Spleen (tissue), 11 donors: Measurements from ENCODE around the gene TLR8. TPM values are rescaled to one million over a fixed set of nuclear protein-coding genes. Genes with fewer than 3 reads are reported as not detected.
"Not testable (repeated sequence)": the region's sequence is repeated elsewhere in the genome, so short reads cannot be mapped to it uniquely, and the experiment has no call there.

Experiments used
- DNase-seq: peaks from one replicate; pipeline ENCODE4 v3.0.0-alpha.2; 2020
- H3K27ac ChIP-seq, 8 donors: fragments of 200-600 bp; sonication (generic) in 7 of 8; 1 replicate in 4 of 8; 2 replicates in 4 of 8; pipeline versions ENCODE4 v1.5.0 to v1.8.0; 2016 to 2021; ENCODE audit warnings: inconsistent platforms in 4 of 8, mild to moderate bottlenecking in 4 of 8, moderate library complexity in 1 of 8
- H3K27me3 ChIP-seq, 7 donors: fragments of 200-600 bp; sonication (generic) in 6 of 7; replicated peaks in 1 of 7; 1 replicate in 4 of 7; 2 replicates in 3 of 7; pipeline versions ENCODE4 v1.5.0 to v1.8.0; 2016 to 2021; ENCODE audit warnings: inconsistent platforms in 3 of 7, mild to moderate bottlenecking in 1 of 7
- H3K36me3 ChIP-seq, 6 donors: fragments of 200-600 bp; sonication (generic) in 5 of 6; 1 replicate in 4 of 6; 2 replicates in 2 of 6; pipeline versions ENCODE4 v1.5.0 to v1.8.0; 2016 to 2021; ENCODE audit warnings: inconsistent platforms in 2 of 6
- H3K4me1 ChIP-seq, 6 donors: fragments of 200-600 bp; sonication (generic) in 5 of 6; 1 replicate in 3 of 6; 2 replicates in 3 of 6; pipeline versions ENCODE4 v1.5.0 to v1.8.0; 2016 to 2021; ENCODE audit warnings: inconsistent platforms in 3 of 6
- H3K4me3 ChIP-seq, 8 donors: fragments of 200-600 bp; sonication (generic) in 7 of 8; 1 replicate in 4 of 8; 2 replicates in 4 of 8; pipeline versions ENCODE4 v1.5.0 to v1.8.0; 2016 to 2021; ENCODE audit warnings: inconsistent platforms in 4 of 8, mild to moderate bottlenecking in 4 of 8, moderate library complexity in 2 of 8
- H3K9me3 ChIP-seq, 8 donors: fragments of 200-600 bp; sonication (generic) in 7 of 8; 1 replicate in 4 of 8; 2 replicates in 4 of 8; pipeline versions ENCODE4 v1.5.0 to v1.8.0; 2016 to 2021; ENCODE audit warnings: inconsistent platforms in 4 of 8
- POLR2A ChIP-seq, 3 donors: fragments of 450-650 bp; IDR thresholded peaks; one replicate each; pipeline ENCODE4 v1.5.1; 2017; ENCODE audit warnings: antibody characterized with exemption in 3 of 3, mild to moderate bottlenecking in 1 of 3
- POLR2AphosphoS5 ChIP-seq, 3 donors: sonication (generic); formaldehyde crosslinking; IDR thresholded peaks; one replicate each; pipeline ENCODE4 v1.5.1; 2017; ENCODE audit warnings: antibody characterized with exemption in 3 of 3
- WGBS, 5 donors: extraction: QIAGEN DNeasy Blood & Tissue Kit in 3 of 5; methylation state at CpG; one replicate each; pipeline versions ENCODE4 v1.1.5 to v1.1.7; 2013 to 2018; 5-methylcytosine and 5-hydroxymethylcytosine counted together
- intact Hi-C: fragments of 100-400 bp; cut with DNase I; formaldehyde crosslinking; loops from one replicate; pipeline ENCODE4 v1.15.0; 2023; ENCODE audit warnings: low total_unique reads
- polyA plus RNA-seq, 3 donors: library from polyadenylated mRNA; stranded (reverse); fragments of 200-250 nt; gene quantifications; one replicate each; pipeline ENCODE4 v1.2.1, GENCODE V29; 2013
- total RNA-seq, 7 donors: library from RNA; depleted of rRNA in 3 of 7; stranded (reverse); fragments of >200 nt in 3 of 7; fragmentation: NEBNext Ultra II Directional in 4 of 7; extraction: Animal tissue kit (Norgen Biotek cat#: 25700) in 4 of 7; gene quantifications; one replicate each; pipeline versions ENCODE4 v1.1.0 to v1.2.1, GENCODE V29; 2016 to 2021
- TF ChIP-seq, protein P1 (sequence below), 11 experiments: fragments of 200-600 bp in 7 of 11; fragments of 450-650 bp in 4 of 11; sonication (generic) in 4 of 11; IDR thresholded peaks in 8 of 11; conservative IDR thresholded peaks in 3 of 11; 1 replicate in 7 of 11; 2 replicates in 4 of 11; pipeline versions ENCODE4 v1.4.0 to v1.8.0; 2016 to 2021; ENCODE audit warnings: antibody characterized with exemption in 11 of 11, inconsistent platforms in 4 of 11, mild to moderate bottlenecking in 1 of 11
- donor health status: healthy with polysubstance abuse.
- donor health status: DM: no; HTN: no; CAD: no; lungs with moderate emphysema.
- donor health status: DM: no; HTN: no; CAD: no.
- donor health status: Bipolar disorder and iron deficiency.
- donor health status: healthy.
- donor health status: DM: no; HTN: no; CAD: no.
- donor health status: DM: yes; HTN: yes; CAD: no.

TLR8 gene
- total and polyA plus RNA-seq, 10 donors, result 1.1 to 76.5 (median 23.0) TPM

DNA sequence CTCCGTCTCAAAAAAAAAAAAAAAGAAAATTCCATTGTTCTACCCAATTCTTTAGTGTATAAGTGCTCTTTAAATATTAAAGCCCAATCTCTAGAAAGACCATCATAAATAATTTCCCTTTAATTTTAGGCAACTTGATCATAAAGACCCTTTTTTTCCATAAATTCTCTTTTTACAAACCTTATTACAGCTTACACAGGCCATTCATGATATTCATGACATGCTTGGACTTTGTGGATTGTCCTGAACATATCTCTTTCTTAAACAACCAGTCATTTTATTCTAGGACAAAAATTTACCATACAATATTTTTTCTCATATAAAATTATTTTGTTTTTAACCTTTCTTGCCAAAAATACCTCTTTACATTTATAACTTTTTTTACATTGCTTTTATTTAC, 30.5 kb downstream of the TLR8 start:
- TF ChIP-seq, protein P1, sequence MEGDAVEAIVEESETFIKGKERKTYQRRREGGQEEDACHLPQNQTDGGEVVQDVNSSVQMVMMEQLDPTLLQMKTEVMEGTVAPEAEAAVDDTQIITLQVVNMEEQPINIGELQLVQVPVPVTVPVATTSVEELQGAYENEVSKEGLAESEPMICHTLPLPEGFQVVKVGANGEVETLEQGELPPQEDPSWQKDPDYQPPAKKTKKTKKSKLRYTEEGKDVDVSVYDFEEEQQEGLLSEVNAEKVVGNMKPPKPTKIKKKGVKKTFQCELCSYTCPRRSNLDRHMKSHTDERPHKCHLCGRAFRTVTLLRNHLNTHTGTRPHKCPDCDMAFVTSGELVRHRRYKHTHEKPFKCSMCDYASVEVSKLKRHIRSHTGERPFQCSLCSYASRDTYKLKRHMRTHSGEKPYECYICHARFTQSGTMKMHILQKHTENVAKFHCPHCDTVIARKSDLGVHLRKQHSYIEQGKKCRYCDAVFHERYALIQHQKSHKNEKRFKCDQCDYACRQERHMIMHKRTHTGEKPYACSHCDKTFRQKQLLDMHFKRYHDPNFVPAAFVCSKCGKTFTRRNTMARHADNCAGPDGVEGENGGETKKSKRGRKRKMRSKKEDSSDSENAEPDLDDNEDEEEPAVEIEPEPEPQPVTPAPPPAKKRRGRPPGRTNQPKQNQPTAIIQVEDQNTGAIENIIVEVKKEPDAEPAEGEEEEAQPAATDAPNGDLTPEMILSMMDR (IDR thresholded peaks at IDR 0.05 in 8 of 11, conservative IDR thresholded peaks at IDR 0.05 in 3 of 11), result no peak
- TF ChIP-seq POLR2A (IDR thresholded peaks at IDR 0.05) (no peak), POLR2AphosphoS5 (IDR thresholded peaks at IDR 0.05) (no peak)
- Histone ChIP-seq H3K27ac (no peak overlapping the region), H3K4me3 (no peak overlapping the region), H3K9me3 (peaks cover 0 to 9% (median 0%) of the 10 kb centered on the region in 8 donors), H3K36me3 (no peaks in the 10 kb centered on the region), H3K4me1 (no peaks in the 10 kb centered on the region), H3K27me3 (peaks cover 0 to 9% (median 0%) of the 10 kb centered on the region in 7 donors)
- 80 to 100% (median 94%) methylated on average over 1 of the region's 1 CpG for WGBS, 5 donors
- no peak for DNase-seq
- intact Hi-C loops, result no loop called here

DNA sequence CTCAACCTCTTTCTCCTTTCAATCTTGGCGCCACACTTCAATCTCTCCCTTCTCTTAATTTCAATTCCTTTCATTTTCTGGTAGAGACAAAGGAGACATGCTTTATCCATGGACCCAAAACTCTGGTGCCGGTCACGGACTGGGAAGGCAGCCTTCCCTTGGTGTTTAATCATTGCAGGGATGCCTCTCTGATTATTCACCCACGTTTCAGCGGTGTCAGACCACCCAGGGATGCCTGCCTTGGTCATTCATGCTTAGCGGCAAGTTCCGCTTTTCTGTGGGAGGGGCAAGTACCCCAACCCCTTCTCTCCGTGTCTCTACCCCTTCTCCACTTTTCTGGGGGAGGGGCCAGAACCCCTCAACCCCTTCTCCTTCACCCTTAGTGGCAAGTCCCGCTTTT, 34.1 kb downstream of the TLR8 start:
- WGBS, 5 donors, result 84 to 96% (median 90%) methylated on average over 8 to 9 of the region's 9 CpGs
- intact Hi-C loops, H3K27me3 ChIP-seq, H3K4me1 ChIP-seq, H3K36me3 ChIP-seq, DNase-seq, H3K4me3 ChIP-seq, H3K9me3 ChIP-seq, H3K27ac ChIP-seq: not testable (repeated sequence)

DNA sequence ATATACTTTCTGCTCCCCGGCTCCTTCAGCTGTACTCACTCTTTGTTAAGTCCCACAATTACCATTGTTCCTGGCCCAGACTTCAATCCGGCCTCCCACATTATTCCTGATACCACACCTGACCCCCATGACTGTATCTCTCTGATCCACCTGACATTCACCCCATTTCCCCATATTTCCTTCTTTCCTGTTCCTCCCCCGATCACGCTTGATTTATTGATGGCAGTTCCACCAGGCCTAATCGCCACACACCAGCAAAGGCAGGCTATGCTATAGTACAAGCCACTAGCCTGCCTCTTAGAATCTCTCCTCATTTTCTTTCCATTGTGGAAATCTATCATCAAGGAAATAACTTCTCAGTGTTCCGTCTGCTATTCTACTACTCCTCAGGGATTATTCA, 37.2 kb downstream of the TLR8 start:
- H3K36me3 ChIP-seq, H3K4me3 ChIP-seq, intact Hi-C loops, H3K27me3 ChIP-seq, DNase-seq, H3K9me3 ChIP-seq, H3K27ac ChIP-seq: not testable (repeated sequence)
- 49 to 87% (median 69%) methylated on average over 4 to 6 of the region's 6 CpGs for WGBS, 5 donors
- peaks cover 12 to 25% (median 21%) of the 10 kb centered on the region in 6 donors for H3K4me1 ChIP-seq

DNA sequence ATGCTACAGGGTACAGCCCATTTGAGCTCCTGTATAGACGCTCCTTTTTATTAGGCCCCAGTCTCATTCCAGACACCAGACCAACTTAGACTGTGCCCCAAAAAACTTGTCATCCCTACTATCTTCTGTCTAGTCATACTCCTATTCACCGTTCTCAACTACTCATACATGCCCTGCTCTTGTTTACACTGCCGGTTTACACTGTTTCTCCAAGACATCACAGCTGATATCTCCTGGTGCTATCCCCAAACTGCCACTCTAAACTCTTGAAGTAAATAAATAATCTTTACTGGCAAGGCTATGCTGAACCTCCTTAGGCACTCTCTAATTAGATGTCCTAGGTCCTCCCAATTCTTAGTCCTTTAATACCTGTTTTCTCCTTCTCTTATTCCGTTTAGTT, 38.0 kb downstream of the TLR8 start:
- DNase-seq, intact Hi-C loops, H3K27me3 ChIP-seq, H3K4me3 ChIP-seq, H3K27ac ChIP-seq, H3K36me3 ChIP-seq, H3K9me3 ChIP-seq: not testable (repeated sequence)
- 81 to 95% (median 91%) methylated on average over 2 to 4 of the region's 4 CpGs for WGBS, 5 donors
- peaks cover 21 to 34% (median 30%) of the 10 kb centered on the region in 6 donors for H3K4me1 ChIP-seq

DNA sequence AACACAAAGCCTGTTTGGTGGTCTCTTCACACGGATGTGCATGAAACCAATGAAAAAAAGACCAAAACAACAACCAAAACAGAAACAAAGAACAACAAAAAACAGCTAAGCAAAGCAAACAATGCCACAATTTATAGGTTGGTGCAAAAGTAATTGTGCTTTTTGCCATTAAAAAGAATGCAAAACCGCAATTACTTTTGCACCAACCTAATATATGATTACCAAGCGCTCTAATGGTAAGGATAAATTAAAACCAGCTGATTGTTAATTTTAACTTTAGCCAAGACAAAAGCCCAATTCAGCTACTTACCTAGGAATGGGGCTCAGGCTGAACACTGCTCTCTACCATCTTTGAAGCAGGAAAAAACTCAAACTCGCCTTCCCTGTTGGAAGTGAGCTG, 39.1 kb downstream of the TLR8 start:
- Histone ChIP-seq H3K27ac (no peak overlapping the region), H3K27me3 (peaks cover 0 to 5% (median 0%) of the 10 kb centered on the region in 7 donors), H3K4me1 (peaks cover 30 to 44% (median 40%) of the 10 kb centered on the region in 6 donors), H3K4me3 (no peak overlapping the region), H3K36me3 (no peaks in the 10 kb centered on the region), H3K9me3 (no peaks in the 10 kb centered on the region)
- DNase-seq, result no peak
- WGBS, 5 donors, result 68 to 97% (median 89%) methylated on average over 4 of the region's 4 CpGs
- TF ChIP-seq POLR2A (IDR thresholded peaks at IDR 0.05), result no peak
- TF ChIP-seq, protein P1 (IDR thresholded peaks at IDR 0.05 in 8 of 11, conservative IDR thresholded peaks at IDR 0.05 in 3 of 11), result no peak
- TF ChIP-seq POLR2AphosphoS5 (IDR thresholded peaks at IDR 0.05), result no peak
- intact Hi-C loops, result loop anchor here (5.0 kb wide), 1 partner anchor 537 kb away; no protein-coding TSS in a partner anchor

DNA sequence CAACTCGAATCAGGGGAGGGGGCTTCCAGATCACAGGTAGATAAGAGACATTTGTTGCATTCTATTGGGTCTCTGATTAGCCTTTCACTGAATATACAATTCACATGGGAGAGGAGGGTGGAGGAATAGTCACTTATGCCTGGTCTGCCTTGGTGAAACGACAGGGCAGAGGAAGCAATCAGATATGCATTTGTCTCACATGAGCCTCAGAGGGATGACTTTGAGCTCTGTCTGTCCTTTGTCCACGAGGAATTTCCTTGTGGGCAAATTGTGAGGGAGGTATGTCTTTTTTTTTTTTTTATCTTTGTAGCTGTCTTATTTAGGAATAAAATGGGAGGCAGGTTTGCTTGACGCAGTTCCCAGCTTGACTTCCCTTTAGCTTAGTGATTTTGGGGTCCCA, 40.0 kb downstream of the TLR8 start:
- 44 to 59% (median 50%) methylated on average over 4 of the region's 4 CpGs for WGBS, 5 donors
- intact Hi-C loops, result loop anchor here (5.0 kb wide), 1 partner anchor 536 kb away; no protein-coding TSS in a partner anchor

More for the DNA sequence above, 40.0 kb downstream of the TLR8 start:
- TF ChIP-seq, protein P1 (IDR thresholded peaks at IDR 0.05 in 8 of 11, conservative IDR thresholded peaks at IDR 0.05 in 3 of 11), result no peak
- TF ChIP-seq POLR2AphosphoS5 (IDR thresholded peaks at IDR 0.05) (no peak), POLR2A (IDR thresholded peaks at IDR 0.05) (no peak)
- no peaks in the 10 kb centered on the region for H3K9me3 ChIP-seq
- H3K4me1 ChIP-seq, result peaks cover 38 to 53% (median 48%) of the 10 kb centered on the region in 6 donors
- H3K36me3 ChIP-seq, result no peaks in the 10 kb centered on the region
- peaks cover 0 to 5% (median 0%) of the 10 kb centered on the region in 7 donors for H3K27me3 ChIP-seq
- no peak overlapping the region for H3K4me3 ChIP-seq
- peak overlapping the region in 6 of 8 donors; percentile 70 to 96 (median 92) for H3K27ac ChIP-seq
- DNase-seq, result no peak
